ENCODE data around the gene ADAM12. TPM values are rescaled to one million over a fixed set of nuclear protein-coding genes. Genes with fewer than 3 reads are reported as not detected.

Gene ADAM12
- polyA plus RNA-seq, 1 of the 3 experiments (the other 2 are of a cell fraction) = 25.0 TPM

DNA sequence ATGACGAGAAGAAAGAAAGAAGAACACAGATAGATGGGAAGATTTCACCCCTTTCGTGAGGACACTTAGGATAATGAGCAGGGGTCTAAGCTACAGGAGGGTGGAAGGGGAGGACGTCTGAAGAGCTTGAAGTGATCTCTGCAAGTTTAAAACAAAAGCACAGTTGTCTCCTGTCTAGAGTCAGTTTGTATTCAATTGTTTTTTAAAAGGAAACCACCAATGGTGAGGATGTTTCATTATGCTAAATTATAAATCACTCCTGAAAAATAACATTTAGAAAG lies 85.9 kb downstream of the ADAM12 start (continued):
- no peak for TF ChIP-seq ZBTB33 (IDR thresholded peaks at IDR 0.05; ENCODE audit: borderline replicate concordance, low read depth)

DNA sequence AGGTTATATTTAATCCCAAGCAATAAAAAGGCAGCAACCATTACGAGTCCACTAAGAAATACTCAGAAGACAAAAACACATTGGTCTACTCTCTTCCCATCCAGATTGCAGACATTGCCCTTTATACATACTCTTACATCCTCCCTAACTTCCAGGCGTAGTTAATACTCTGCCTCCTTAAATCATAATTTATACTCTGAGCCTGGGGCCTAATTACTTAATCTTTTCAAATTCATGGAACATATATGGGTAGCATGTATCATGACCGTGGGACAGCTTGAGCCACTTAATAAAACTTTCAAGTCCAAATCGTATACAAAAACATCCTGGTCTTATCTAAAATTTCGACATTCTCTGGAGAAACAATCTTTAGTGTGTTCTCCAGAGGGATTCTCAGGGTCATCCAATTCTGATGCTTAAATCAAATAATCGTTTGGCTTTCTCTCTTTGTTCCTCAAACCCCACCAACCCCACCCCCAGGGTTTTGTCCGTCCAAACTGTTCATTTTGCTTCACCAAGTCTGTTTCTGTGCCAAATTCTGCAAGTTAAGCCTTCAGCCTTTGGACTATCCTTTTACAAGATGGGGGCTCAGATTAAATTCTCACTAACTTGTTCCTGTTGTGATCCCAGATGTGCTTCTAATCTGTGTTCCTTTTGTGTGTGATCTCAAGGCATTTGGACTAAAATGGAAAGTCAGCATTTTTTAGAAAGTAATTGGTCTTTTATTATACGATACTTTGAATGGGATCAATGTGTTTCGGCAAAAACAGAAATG lies 86.4 kb downstream of the ADAM12 start:
- Histone ChIP-seq H3K4me3 (ENCODE audit: low read depth in 2 of 2, low read length in 1 of 2) (no peak overlapping the region), H3K9ac (no peak overlapping the region), H3K79me2 (ENCODE audit: insufficient read depth) (no peaks in the 10 kb centered on the region), H2AFZ (ENCODE audit: low read depth) (no peak overlapping the region), H3K9me3 (0 out of 2 replicates have a peak, but pooled peaks cover 4% of the 10 kb centered on the region), H4K20me1 (ENCODE audit: insufficient read depth) (no peaks in the 10 kb centered on the region), H3K4me2 (no peak overlapping the region), H3K4me1 (ENCODE audit: control insufficient read depth in 1 of 2, insufficient read depth in 2 of 2, low read depth in 1 of 2, low read length in 1 of 2) (no peaks in the 10 kb centered on the region), H3K27ac (ENCODE audit: low read depth in 2 of 2, low read length in 1 of 2) (no peak overlapping the region), H3K27me3 (ENCODE audit: insufficient read depth) (no peaks in the 10 kb centered on the region), H3K9me2 (no peaks in the 10 kb centered on the region), H3F3A (replicated peaks; ENCODE audit: insufficient read depth) (peaks cover 7% of the 10 kb centered on the region), H3K36me3 (replicated peaks in 1 of 2; ENCODE audit: control insufficient read depth in 1 of 2, insufficient read depth in 2 of 2, low read length in 1 of 2) (peaks cover 2 to 4% of the 10 kb centered on the region in 2 experiments)
- DNase-seq = no peak
- POLR2A ChIA-PET = no interaction called here
- 89% methylated on average over 9 of the region's 9 CpGs for WGBS (ENCODE audit: low lambda C conversion rate)
- no peak for TF ChIP-seq NFIC (IDR thresholded peaks at IDR 0.05; ENCODE audit: borderline replicate concordance)
- TF ChIP-seq, protein P1, sequence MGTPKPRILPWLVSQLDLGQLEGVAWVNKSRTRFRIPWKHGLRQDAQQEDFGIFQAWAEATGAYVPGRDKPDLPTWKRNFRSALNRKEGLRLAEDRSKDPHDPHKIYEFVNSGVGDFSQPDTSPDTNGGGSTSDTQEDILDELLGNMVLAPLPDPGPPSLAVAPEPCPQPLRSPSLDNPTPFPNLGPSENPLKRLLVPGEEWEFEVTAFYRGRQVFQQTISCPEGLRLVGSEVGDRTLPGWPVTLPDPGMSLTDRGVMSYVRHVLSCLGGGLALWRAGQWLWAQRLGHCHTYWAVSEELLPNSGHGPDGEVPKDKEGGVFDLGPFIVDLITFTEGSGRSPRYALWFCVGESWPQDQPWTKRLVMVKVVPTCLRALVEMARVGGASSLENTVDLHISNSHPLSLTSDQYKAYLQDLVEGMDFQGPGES (IDR thresholded peaks at IDR 0.05; ENCODE audit: low read depth, low read length) = no peak
- no peak for TF ChIP-seq MAX (IDR thresholded peaks at IDR 0.05; ENCODE audit: low read depth)
- no peak for TF ChIP-seq RFX5 (IDR thresholded peaks at IDR 0.05; ENCODE audit: low read length)
- TF ChIP-seq EZH2phosphoT487 (IDR thresholded peaks at IDR 0.05; ENCODE audit: borderline replicate concordance, low read depth) = no peak
- no peak for TF ChIP-seq RAD21 (IDR thresholded peaks at IDR 0.05; ENCODE audit: low read length)
- no peak for TF ChIP-seq CHD2 (IDR thresholded peaks at IDR 0.05; ENCODE audit: low read length, partially characterized antibody)
- TF ChIP-seq SMC3 (IDR thresholded peaks at IDR 0.05; ENCODE audit: low read depth, low read length) = no peak
- no peak for TF ChIP-seq MXI1 (IDR thresholded peaks at IDR 0.05; ENCODE audit: low read depth, low read length)
- no peak for TF ChIP-seq ZBTB33 (IDR thresholded peaks at IDR 0.05; ENCODE audit: borderline replicate concordance, low read depth)
- TF ChIP-seq EP300 (IDR thresholded peaks at IDR 0.05; ENCODE audit: borderline replicate concordance in 1 of 2, low read depth in 1 of 2, low read length in 1 of 2) = no peak
- TF ChIP-seq FOSL2 (IDR thresholded peaks at IDR 0.05; ENCODE audit: borderline replicate concordance, low read depth) = no peak
- TF ChIP-seq SIN3A (IDR thresholded peaks at IDR 0.05; ENCODE audit: borderline replicate concordance, low read depth, low read length) = no peak
- TF ChIP-seq TAF1 (IDR thresholded peaks at IDR 0.05; ENCODE audit: borderline replicate concordance, low read depth, low read length) = no peak
- TF ChIP-seq FOXJ3 (CRISPR knock-in tag; IDR thresholded peaks at IDR 0.05) = no peak
- no peak for TF ChIP-seq TEAD4 (IDR thresholded peaks at IDR 0.05; ENCODE audit: borderline replicate concordance, insufficient read depth)
- no peak for TF ChIP-seq POLR2AphosphoS5 (IDR thresholded peaks at IDR 0.05; ENCODE audit: low read depth, low read length)
- TF ChIP-seq, protein P2, sequence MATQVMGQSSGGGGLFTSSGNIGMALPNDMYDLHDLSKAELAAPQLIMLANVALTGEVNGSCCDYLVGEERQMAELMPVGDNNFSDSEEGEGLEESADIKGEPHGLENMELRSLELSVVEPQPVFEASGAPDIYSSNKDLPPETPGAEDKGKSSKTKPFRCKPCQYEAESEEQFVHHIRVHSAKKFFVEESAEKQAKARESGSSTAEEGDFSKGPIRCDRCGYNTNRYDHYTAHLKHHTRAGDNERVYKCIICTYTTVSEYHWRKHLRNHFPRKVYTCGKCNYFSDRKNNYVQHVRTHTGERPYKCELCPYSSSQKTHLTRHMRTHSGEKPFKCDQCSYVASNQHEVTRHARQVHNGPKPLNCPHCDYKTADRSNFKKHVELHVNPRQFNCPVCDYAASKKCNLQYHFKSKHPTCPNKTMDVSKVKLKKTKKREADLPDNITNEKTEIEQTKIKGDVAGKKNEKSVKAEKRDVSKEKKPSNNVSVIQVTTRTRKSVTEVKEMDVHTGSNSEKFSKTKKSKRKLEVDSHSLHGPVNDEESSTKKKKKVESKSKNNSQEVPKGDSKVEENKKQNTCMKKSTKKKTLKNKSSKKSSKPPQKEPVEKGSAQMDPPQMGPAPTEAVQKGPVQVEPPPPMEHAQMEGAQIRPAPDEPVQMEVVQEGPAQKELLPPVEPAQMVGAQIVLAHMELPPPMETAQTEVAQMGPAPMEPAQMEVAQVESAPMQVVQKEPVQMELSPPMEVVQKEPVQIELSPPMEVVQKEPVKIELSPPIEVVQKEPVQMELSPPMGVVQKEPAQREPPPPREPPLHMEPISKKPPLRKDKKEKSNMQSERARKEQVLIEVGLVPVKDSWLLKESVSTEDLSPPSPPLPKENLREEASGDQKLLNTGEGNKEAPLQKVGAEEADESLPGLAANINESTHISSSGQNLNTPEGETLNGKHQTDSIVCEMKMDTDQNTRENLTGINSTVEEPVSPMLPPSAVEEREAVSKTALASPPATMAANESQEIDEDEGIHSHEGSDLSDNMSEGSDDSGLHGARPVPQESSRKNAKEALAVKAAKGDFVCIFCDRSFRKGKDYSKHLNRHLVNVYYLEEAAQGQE (IDR thresholded peaks at IDR 0.05; ENCODE audit: low read depth, low read length) = no peak
- no peak for TF ChIP-seq GATA2 (CRISPR knock-in tag; IDR thresholded peaks at IDR 0.05)
- no peak for TF ChIP-seq JUND (IDR thresholded peaks at IDR 0.05)
- CTCF ChIA-PET = interaction anchor here (1.3 to 1.4 kb wide), 2 partner anchors 24 to 31 kb away, joined by 4 read pairs; no protein-coding TSS in a partner anchor

Data from SK-N-SH (cell line).